OCI-LY1 (cell line): ENCODE results near the gene DGKQ.
A peak's percentile ranks its signal among the peaks of the same experiment; 100 is the strongest.

Experiments
- H2AFZ ChIP-seq: fragments of 200-600 bp; sonication (generic), shearing (Covaris generic); 2 replicates; pipeline ENCODE4 v1.6.0; 2014; ENCODE audit warnings: antibody characterized with exemption, mild to moderate bottlenecking, low read length
- H3F3A ChIP-seq: fragments of 200-600 bp; sonication (generic), shearing (Covaris generic); 2 replicates; pipeline ENCODE4 v1.6.0; 2014; ENCODE audit warnings: mild to moderate bottlenecking, antibody characterized with exemption, low read length, moderate library complexity; ENCODE audit not compliant: insufficient read depth
- H3K27ac ChIP-seq: fragments of 200-600 bp; sonication (generic); 2 replicates; pipeline ENCODE4 v1.5.1; 2014; ENCODE audit warnings: low read length, mixed run types, mild to moderate bottlenecking, low read depth; ENCODE audit not compliant: poor library complexity, severe bottlenecking
- H3K27me3 ChIP-seq: fragments of 200-600 bp; sonication (generic); 2 replicates; pipeline ENCODE4 v1.6.0; 2014; ENCODE audit warnings: antibody characterized with exemption, mild to moderate bottlenecking, low read length, moderate library complexity; ENCODE audit not compliant: insufficient read depth
- H3K36me3 ChIP-seq: fragments of 200-600 bp; sonication (generic); 2 replicates; pipeline ENCODE4 v1.6.1; 2014; ENCODE audit warnings: mild to moderate bottlenecking, antibody characterized with exemption, low read length, moderate library complexity, mixed read lengths; ENCODE audit not compliant: insufficient read depth
- H3K4me1 ChIP-seq: fragments of 200-600 bp; sonication (generic); 2 replicates; pipeline ENCODE4 v1.5.1; 2014; ENCODE audit warnings: mild to moderate bottlenecking, low read length, moderate library complexity; ENCODE audit not compliant: insufficient read depth, severe bottlenecking
- H3K4me2 ChIP-seq: fragments of 200-600 bp; sonication (generic), shearing (Covaris generic); 2 replicates; pipeline ENCODE4 v1.6.1; 2014; ENCODE audit warnings: low read length
- H3K4me3 ChIP-seq: fragments of 200-600 bp; sonication (generic); 2 replicates; pipeline ENCODE4 v1.5.1; 2014; ENCODE audit warnings: low read length, low read depth, mild to moderate bottlenecking, mixed read lengths; ENCODE audit not compliant: poor library complexity, severe bottlenecking
- H3K79me2 ChIP-seq: fragments of 200-600 bp; shearing (Covaris generic); 2 replicates; pipeline ENCODE4 v1.6.1; 2016; ENCODE audit warnings: mixed run types, low read length, mixed read lengths; ENCODE audit not compliant: insufficient read depth
- H3K9ac ChIP-seq: fragments of 200-600 bp; sonication (generic), shearing (Covaris generic); 2 replicates; pipeline ENCODE4 v1.6.1; 2014; ENCODE audit warnings: mild to moderate bottlenecking, low read length, mixed read lengths
- H3K9me2 ChIP-seq: fragments of 200-600 bp; sonication (generic), shearing (Covaris generic); 2 replicates; pipeline ENCODE4 v1.6.1; 2014; ENCODE audit warnings: low read depth, mild to moderate bottlenecking, low read length, mixed read lengths
- H3K9me3 ChIP-seq: fragments of 200-600 bp; shearing (Covaris generic); 2 replicates; pipeline ENCODE4 v1.6.1; 2014; ENCODE audit warnings: low read length, mixed read lengths
- H4K20me1 ChIP-seq: fragments of 200-600 bp; sonication (generic), shearing (Covaris generic); 2 replicates; pipeline ENCODE4 v1.6.0; 2016; ENCODE audit warnings: mild to moderate bottlenecking, low read length; ENCODE audit not compliant: insufficient read depth
- CTCF ChIP-seq: fragments of 200-600 bp; sonication (generic), shearing (Covaris generic); IDR thresholded peaks from 2 replicates; pipeline ENCODE4 v1.5.1; 2017; ENCODE audit warnings: mild to moderate bottlenecking, antibody characterized with exemption, low read length, moderate library complexity, mixed read lengths
- EZH2 ChIP-seq: fragments of 200-600 bp; sonication (generic), shearing (Covaris generic); IDR thresholded peaks from 2 replicates; pipeline ENCODE4 v1.8.0; 2017; ENCODE audit warnings: borderline replicate concordance, mixed run types, mild to moderate bottlenecking, antibody characterized with exemption, low read length, moderate library complexity, mixed read lengths

The DGKQ gene

GRCh38 chr4:991451-992296, 18.3 kb upstream of the DGKQ start:
- no peak overlapping the region for H3K27ac ChIP-seq
- H3K9me3 ChIP-seq: no peaks in the 10 kb centered on the region
- H3K4me2 ChIP-seq: peak overlapping the region; percentile 68; the same call in 1 of the 2 replicates
- no peaks in the 10 kb centered on the region for H3K9me2 ChIP-seq
- no peak overlapping the region; the same call in 1 of the 2 replicates for H3K9ac ChIP-seq
- H3K79me2 ChIP-seq: no peaks in the 10 kb centered on the region
- H3F3A ChIP-seq: no peaks in the 10 kb centered on the region
- no peaks in the 10 kb centered on the region for H3K36me3 ChIP-seq
- no peaks in the 10 kb centered on the region for H3K27me3 ChIP-seq
- H4K20me1 ChIP-seq: no peaks in the 10 kb centered on the region
- H2AFZ ChIP-seq: no peak overlapping the region
- no peak for TF ChIP-seq CTCF
- TF ChIP-seq EZH2: no peak
- peaks cover 30% of the 10 kb centered on the region for H3K4me1 ChIP-seq
- peak overlapping the region; percentile 52 for H3K4me3 ChIP-seq

DNA sequence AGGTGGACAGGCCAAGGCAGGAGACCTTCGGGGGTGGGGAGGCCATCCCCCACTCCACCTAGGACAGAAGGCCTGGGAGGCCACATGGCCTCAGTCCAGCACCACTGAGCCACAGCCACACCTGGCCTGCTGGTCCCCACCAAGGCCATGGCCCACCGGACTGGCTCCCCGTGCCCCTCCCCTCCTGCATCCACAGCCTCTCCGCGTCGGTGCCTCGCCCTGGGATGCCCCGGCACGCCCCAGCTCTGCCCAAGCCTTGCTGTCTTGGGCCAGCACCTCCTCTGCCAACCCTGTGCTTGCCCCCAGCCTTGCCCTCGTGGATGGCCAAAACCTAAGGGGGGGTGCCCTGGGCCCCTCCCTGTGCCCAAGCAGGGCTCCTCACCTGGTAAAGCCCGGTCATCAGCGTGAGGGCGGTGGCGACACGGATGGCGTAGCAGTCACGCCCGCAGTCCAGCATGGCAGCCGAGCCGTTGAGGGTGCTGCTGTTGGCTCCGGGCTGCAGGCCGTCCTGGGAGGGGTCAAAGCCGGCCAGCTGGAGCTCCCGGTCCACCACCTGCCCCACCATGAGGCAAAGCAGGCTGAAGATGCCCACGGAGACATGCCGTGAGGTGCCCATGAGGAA, 17.5 kb upstream of the DGKQ start:
- H3K36me3 ChIP-seq: no peaks in the 10 kb centered on the region
- H3K4me3 ChIP-seq: no peak overlapping the region
- no peaks in the 10 kb centered on the region for H3F3A ChIP-seq
- no peaks in the 10 kb centered on the region for H3K79me2 ChIP-seq
- H3K4me2 ChIP-seq: no peak overlapping the region
- no peak overlapping the region for H2AFZ ChIP-seq
- no peaks in the 10 kb centered on the region for H3K9me2 ChIP-seq
- no peaks in the 10 kb centered on the region for H3K27me3 ChIP-seq
- TF ChIP-seq EZH2 (no peak), CTCF (no peak)
- peaks cover 38% of the 10 kb centered on the region for H3K4me1 ChIP-seq
- H3K27ac ChIP-seq: no peak overlapping the region
- no peaks in the 10 kb centered on the region for H4K20me1 ChIP-seq
- H3K9ac ChIP-seq: no peak overlapping the region
- H3K9me3 ChIP-seq: no peaks in the 10 kb centered on the region

DNA sequence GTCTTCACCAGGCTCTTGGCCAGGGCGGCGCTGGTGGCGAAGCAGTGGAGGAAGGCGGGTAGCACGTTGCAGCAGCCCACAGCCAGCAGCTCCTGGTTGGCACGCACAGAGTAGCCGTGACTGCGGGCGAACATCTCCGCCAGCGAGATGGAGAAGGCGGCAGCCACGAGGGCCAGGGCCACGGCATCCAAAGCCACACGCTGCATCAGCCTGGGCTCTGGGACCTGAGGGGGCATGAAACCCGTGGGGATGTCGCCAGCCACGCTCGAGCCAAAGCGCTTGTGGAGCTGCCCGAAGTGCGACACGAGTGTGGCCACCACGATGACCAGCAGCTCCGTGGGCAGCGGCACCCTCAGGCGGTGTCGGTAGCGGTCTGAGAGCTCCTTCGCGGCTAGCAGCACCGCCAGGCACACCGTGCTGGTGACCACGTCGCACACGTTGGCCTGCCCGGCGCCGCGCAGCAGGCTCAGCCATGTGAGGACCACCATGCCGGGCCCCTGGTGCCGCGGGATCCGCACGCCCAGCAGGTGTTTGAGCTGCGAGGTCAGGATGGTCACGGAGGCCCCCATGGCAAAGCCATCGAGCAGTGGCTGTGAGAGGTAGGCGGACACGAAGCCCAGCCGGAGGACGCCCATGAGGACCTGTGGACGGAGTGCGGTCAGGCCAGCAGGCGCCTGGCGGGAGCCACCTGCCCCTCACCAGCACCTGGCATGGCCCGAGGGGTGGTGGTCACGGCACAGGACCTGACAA, 16.5 kb upstream of the DGKQ start:
- Histone ChIP-seq H3K9ac (no peak overlapping the region), H3K4me1 (peaks cover 40% of the 10 kb centered on the region), H3K4me2 (no peak overlapping the region), H3K9me3 (no peaks in the 10 kb centered on the region), H4K20me1 (no peaks in the 10 kb centered on the region), H3K4me3 (no peak overlapping the region), H2AFZ (no peak overlapping the region), H3K79me2 (no peaks in the 10 kb centered on the region), H3K27me3 (no peaks in the 10 kb centered on the region), H3F3A (no peaks in the 10 kb centered on the region), H3K27ac (no peak overlapping the region), H3K9me2 (no peaks in the 10 kb centered on the region), H3K36me3 (no peaks in the 10 kb centered on the region)
- TF ChIP-seq EZH2 (no peak), CTCF (no peak)
